GM12878 (cell line): Measurements from ENCODE around the gene ARL5C. TPM values are rescaled to one million over a fixed set of nuclear protein-coding genes. Genes with fewer than 3 reads are reported as not detected.

ENCODE experiments used
- ATAC-seq: fragments of 200-7000 bp; cut with Tn5 transposase; 3 replicates; pipeline ENCODE4 v1.9.1; 2020; ENCODE audit warnings: mild to moderate bottlenecking, moderate library complexity
- BruUV-seq: library from RNA; stranded (reverse); fragments of 400-500 nt; replicated peaks from 2 replicates; lab custom pipeline; 2021; lab: Mats Ljungman, UMichigan
- CTCF ChIA-PET: fragments of 300-600 bp; sonication (Branson Sonifier 250); formaldehyde crosslinking; extraction: SDS; loops from one replicate; lab custom pipeline; 2021; ENCODE audit warnings: inconsistent platforms; lab: Yijun Ruan, JAX
- POLR2A ChIA-PET: fragments of 350-600 bp; formaldehyde crosslinking; extraction: SDS; loops from one replicate; lab custom pipeline; 2021; ENCODE audit warnings: inconsistent platforms; lab: Charles Lee
- RAD21 ChIA-PET: fragments of 300-600 bp; sonication (Branson Sonifier 250); formaldehyde crosslinking; loops from one replicate; lab custom pipeline; 2023; ENCODE audit warnings: antibody characterized with exemption; ENCODE audit not compliant: unreplicated experiment; lab: Charles Lee
- SMC1A ChIA-PET: fragments of 300-600 bp; sonication (Branson Sonifier 250); formaldehyde crosslinking; loops from one replicate; lab custom pipeline; 2023; ENCODE audit not compliant: unreplicated experiment, uncharacterized antibody; lab: Charles Lee
- DNase-seq: peaks from one replicate; pipeline ENCODE4 v3.0.0-alpha.2; 2011; ENCODE audit warnings: low read depth, low spot score
- FAIRE-seq: peaks from 3 replicates; lab custom pipeline; 2011; peaks lifted over from hg19 to GRCh38; lab: Jason Lieb, UNC
- H2AFZ ChIP-seq: 2 replicates; pipeline ENCODE4 v1.6.0; 2011; ENCODE audit warnings: low read depth, low read length, control low read depth; ENCODE audit not compliant: control insufficient read depth
- H3K27ac ChIP-seq: 2 replicates; pipeline ENCODE4 v1.5.1; 2011; ENCODE audit warnings: control low read depth; ENCODE audit not compliant: control insufficient read depth, insufficient read depth
- H3K27me3 ChIP-seq, 2 experiments: replicated peaks in 1 of 2; 2 replicates each; pipeline versions ENCODE4 v1.6.0 to v1.6.1; 2011; ENCODE audit warnings: low read length in 1 of 2; ENCODE audit not compliant: control insufficient read depth in 2 of 2, insufficient read depth in 2 of 2
- H3K36me3 ChIP-seq, 2 experiments: 2 replicates each; pipeline ENCODE4 v1.5.1; 2011; ENCODE audit warnings: low read length in 1 of 2; ENCODE audit not compliant: control insufficient read depth in 2 of 2, insufficient read depth in 2 of 2
- H3K4me1 ChIP-seq: 2 replicates; pipeline ENCODE4 v1.6.1; 2011; ENCODE audit warnings: mild to moderate bottlenecking, low read length, moderate library complexity, mixed read lengths; ENCODE audit not compliant: control insufficient read depth, insufficient read depth
- H3K4me2 ChIP-seq: 2 replicates; pipeline ENCODE4 v1.6.0; 2011; ENCODE audit warnings: control low read depth; ENCODE audit not compliant: control insufficient read depth, insufficient read depth
- H3K4me3 ChIP-seq: fragments of 200-600 bp; sonication (generic); 2 replicates; pipeline ENCODE4 v1.5.1; 2016
- H3K79me2 ChIP-seq: 2 replicates; pipeline ENCODE4 v1.6.0; 2011; ENCODE audit warnings: low read length; ENCODE audit not compliant: control insufficient read depth, insufficient read depth
- H3K9ac ChIP-seq: 2 replicates; pipeline ENCODE4 v1.8.0; 2011; ENCODE audit warnings: low read length, control low read depth, mixed read lengths; ENCODE audit not compliant: control insufficient read depth, insufficient read depth
- H3K9me3 ChIP-seq: replicated peaks from 3 replicates; pipeline ENCODE4 v1.5.1; 2011; ENCODE audit warnings: mild to moderate bottlenecking, low read length; ENCODE audit not compliant: control insufficient read depth, insufficient read depth
- H4K20me1 ChIP-seq: 2 replicates; pipeline ENCODE4 v1.6.0; 2011; ENCODE audit not compliant: control insufficient read depth, insufficient read depth
- ATF3 ChIP-seq: IDR thresholded peaks from 2 replicates; pipeline ENCODE4 v1.6.1; 2011; ENCODE audit warnings: low read depth, mild to moderate bottlenecking, low read length, moderate library complexity, borderline replicate concordance; ENCODE audit errors: extremely low read depth
- BRCA1 ChIP-seq: IDR thresholded peaks from 2 replicates; pipeline ENCODE4 v1.6.1; 2011; ENCODE audit warnings: low read depth, low read length, improper control_type of control experiment
- CBX3 ChIP-seq: fragments of 200-600 bp; sonication (generic); IDR thresholded peaks from 2 replicates; pipeline ENCODE4 v1.6.1; 2016; ENCODE audit warnings: low read depth, borderline replicate concordance
- CUX1 ChIP-seq: IDR thresholded peaks from 2 replicates; pipeline ENCODE4 v1.6.1; 2012; ENCODE audit warnings: improper control_type of control experiment, low read depth, low read length; ENCODE audit not compliant: insufficient replicate concordance
- GABPA ChIP-seq: IDR thresholded peaks from 2 replicates; pipeline ENCODE4 v1.6.1; 2014; ENCODE audit warnings: antibody characterized with exemption, low read depth, mild to moderate bottlenecking, inconsistent platforms
- IRF4 ChIP-seq: IDR thresholded peaks from 2 replicates; pipeline ENCODE4 v1.6.1; 2011; ENCODE audit warnings: low read depth, low read length
- MYC ChIP-seq: IDR thresholded peaks from 2 replicates; pipeline ENCODE4 v1.6.1; 2011; ENCODE audit warnings: mild to moderate bottlenecking, low read length, moderate library complexity, inconsistent platforms; ENCODE audit not compliant: insufficient read depth, insufficient replicate concordance, insufficient read length, severe bottlenecking
- RAD21 ChIP-seq: IDR thresholded peaks from 2 replicates; pipeline ENCODE4 v1.6.1; 2011; ENCODE audit warnings: mild to moderate bottlenecking, low read depth, low read length, moderate library complexity; ENCODE audit not compliant: insufficient read depth
- RAD51 ChIP-seq: fragments of 450-650 bp; IDR thresholded peaks from 2 replicates; pipeline ENCODE4 v1.6.1; 2016; ENCODE audit warnings: moderate library complexity, mild to moderate bottlenecking, inconsistent platforms
- RBBP5 ChIP-seq: fragments of 200-600 bp; sonication (generic); conservative IDR thresholded peaks from 2 replicates; pipeline ENCODE4 v1.6.1; 2016
- SMAD1 ChIP-seq: fragments of 450-650 bp; IDR thresholded peaks from 2 replicates; pipeline ENCODE4 v1.6.1; 2018; ENCODE audit warnings: mild to moderate bottlenecking, low read depth; ENCODE audit not compliant: partially characterized antibody
- TCF12 ChIP-seq: IDR thresholded peaks from 2 replicates; pipeline ENCODE4 v1.6.1; 2011; ENCODE audit warnings: low read depth, mild to moderate bottlenecking, low read length
- ZBTB4 ChIP-seq: fragments of 450-650 bp; formaldehyde crosslinking; IDR thresholded peaks from 2 replicates; pipeline ENCODE4 v1.4.0; 2022; ENCODE audit warnings: mild to moderate bottlenecking, moderate library complexity
- WGBS: methylation state at CpG from one replicate; pipeline ENCODE4 v1.1.6; 2016; ENCODE audit warnings: low lambda C conversion rate; ENCODE audit not compliant: insufficient replicate concordance, insufficient coverage; ENCODE audit errors: missing lambda C conversion rate; 5-methylcytosine and 5-hydroxymethylcytosine counted together
- in situ Hi-C: fragments of 300-500 bp; cut with MboI; formaldehyde crosslinking; loops from 9 replicates; pipeline ENCODE4 v1.14.3; 2018; ENCODE audit warnings: mixed read lengths
- intact Hi-C: fragments of 100-400 bp; cut with micrococcal nuclease; formaldehyde crosslinking; loops from one replicate; pipeline ENCODE4 v1.14.2; 2022; ENCODE audit not compliant: unreplicated experiment
- polyA plus RNA-seq, 11 experiments: library from polyadenylated mRNA; depleted of rRNA in 4 of 11; unstranded in 6 of 11; stranded (reverse) in 5 of 11; fragments of >200 nt; fragmentation: Nextera tagmentation in 4 of 11; fragmentation: Illumina TruSeq in 1 of 11; extraction: Ambion mirVana in 4 of 11; extraction: Trizol in 1 of 11; gene quantifications; 1 replicate in 1 of 11; 2 replicates in 10 of 11; pipeline versions ENCODE4 v1.2.1 to v1.2.3, GENCODE V29; 2011 to 2016; ENCODE audit warnings: inconsistent platforms in 2 of 11, missing spikeins in 2 of 11, low read depth in 1 of 11
- total RNA-seq, 4 experiments: library from RNA; depleted of rRNA in 3 of 4; stranded (reverse); fragments of >200 nt in 3 of 4; fragmentation: Illumina TruSeq in 1 of 4; extraction: Trizol in 1 of 4; gene quantifications; 2 replicates each; pipeline versions ENCODE4 v1.2.1 to v1.2.3, GENCODE V29; 2013 to 2021

Gene ARL5C
- total and polyA plus RNA-seq, 10 of the 15 experiments (the other 5 are each of a cell fraction or from before 2014, with no cell fraction given): not detected

- peak; percentile 91 for TF ChIP-seq MYC
- TF ChIP-seq CUX1: no peak
- TF ChIP-seq RBBP5: no peak
- peak; percentile 35 for TF ChIP-seq SMAD1
Measured at GRCh38 chr17:39200070-39200879, 34.3 kb upstream of the ARL5C start, which contains the start of gene RPL19 (continued).

GRCh38 chr17:39199820-39200069 is 33.8 kb upstream of the ARL5C start:
- FAIRE-seq: peak; percentile 84
- peaks cover 27% of the 10 kb centered on the region for H3K4me1 ChIP-seq
- peaks cover 15 to 26% of the 10 kb centered on the region in 2 experiments for H3K36me3 ChIP-seq
- peak overlapping the region; percentile 100 for H3K27ac ChIP-seq
- no TSS peak for BruUV-seq
- ATAC-seq: peak; percentile 65
- peak overlapping the region; percentile 97 for H3K9ac ChIP-seq
- H3K4me3 ChIP-seq: peak overlapping the region; percentile 95
- H3K4me2 ChIP-seq: peak overlapping the region; percentile 70; the same call in 1 of the 2 replicates
- intact Hi-C loops: no loop called here
- 0% methylated on average over 10 of the region's 10 CpGs for WGBS
- peaks cover 39% of the 10 kb centered on the region for H3K79me2 ChIP-seq
- POLR2A ChIA-PET: interaction anchor here (0.5 to 1.6 kb wide), 16 partner anchors 9 to 1758 kb away, joined by 3 to 10 read pairs (median 6); partner anchors contain the start of gene MED1
- peak; percentile 81 for DNase-seq
- in situ Hi-C loops: no loop called here
- SMC1A ChIA-PET: interaction anchor here (0.6 to 3.0 kb wide), 5 partner anchors 9 to 47 kb away, joined by 3 to 13 read pairs (median 6); no protein-coding TSS in a partner anchor
- H3K9me3 ChIP-seq: no peaks in the 10 kb centered on the region
- CTCF ChIA-PET: interaction anchor here (0.6 to 2.3 kb wide), 17 partner anchors 10 to 453 kb away, joined by 3 to 18 read pairs (median 5); no protein-coding TSS in a partner anchor
- H4K20me1 ChIP-seq: peaks cover 5% of the 10 kb centered on the region; the same call in 1 of the 2 replicates
- no peaks in the 10 kb centered on the region for H3K27me3 ChIP-seq
- peak overlapping the region; percentile 99 for H2AFZ ChIP-seq
- RAD21 ChIA-PET: interaction anchor here (0.7 to 3.0 kb wide), 11 partner anchors 9 to 440 kb away, joined by 3 to 18 read pairs (median 4); no protein-coding TSS in a partner anchor
- TF ChIP-seq IRF4: no peak
- TF ChIP-seq BRCA1: no peak
- no peak for TF ChIP-seq ZBTB4
- TF ChIP-seq TCF12: no peak
- TF ChIP-seq GABPA: peak; percentile 82; the same call in 1 of the 2 replicates
- TF ChIP-seq RAD51: peak; percentile 98
- TF ChIP-seq ATF3: peak; percentile 90
- no peak for TF ChIP-seq CBX3
- TF ChIP-seq RAD21: no peak
